HG02981 (cell line): ENCODE measurements around the gene DPY19L1.
"Not testable (repeated sequence)": the region's sequence is repeated elsewhere in the genome, so short reads cannot be mapped to it uniquely, and the experiment has no call there.

Source experiments
- ATAC-seq: cut with Tn5 transposase; IDR thresholded peaks from one replicate; pipeline ENCODE4 v1.9.1; 2021; ENCODE audit warnings: mild to moderate bottlenecking, moderate library complexity; ENCODE audit not compliant: unreplicated experiment

Gene DPY19L1

DNA sequence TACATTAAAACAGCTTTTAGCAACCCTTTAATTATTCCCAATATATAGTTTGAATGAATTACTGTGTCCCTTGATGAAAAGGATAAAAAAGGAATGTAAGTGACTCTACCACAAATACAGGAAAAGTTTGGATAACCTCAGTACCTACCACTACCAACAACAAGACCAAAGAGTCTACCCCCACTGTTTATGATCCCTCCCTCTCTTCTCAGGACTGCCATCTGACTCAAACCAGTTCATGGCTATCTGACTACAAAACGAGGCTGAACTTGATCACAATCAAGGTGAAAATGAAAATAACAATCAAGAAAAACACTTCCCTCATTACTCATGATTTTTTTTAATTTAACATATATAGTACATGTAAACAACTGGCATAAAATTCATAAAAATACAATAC, 108.7 kb downstream of the DPY19L1 start:
- no peak for ATAC-seq

DNA sequence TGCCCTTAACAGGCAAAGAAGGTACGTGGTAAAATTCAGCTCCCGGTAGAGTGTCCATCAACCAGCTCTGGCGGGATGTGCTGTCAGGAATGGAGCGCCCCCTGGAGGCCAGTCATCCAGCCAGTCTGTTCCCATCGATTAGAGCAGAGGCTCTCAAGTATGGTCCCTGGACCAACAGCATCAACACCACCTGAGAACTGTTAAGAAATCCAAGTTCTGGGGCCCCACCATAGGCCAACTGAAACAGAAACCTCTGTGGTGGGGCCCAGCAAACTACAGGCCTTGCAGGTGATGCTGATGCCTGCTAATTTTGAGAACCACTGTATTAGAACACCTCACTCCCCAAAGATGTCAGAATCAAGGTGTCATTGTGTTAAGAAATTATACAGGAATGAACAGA, 109.2 kb downstream of the DPY19L1 start:
- peak; percentile 70 for ATAC-seq

DNA sequence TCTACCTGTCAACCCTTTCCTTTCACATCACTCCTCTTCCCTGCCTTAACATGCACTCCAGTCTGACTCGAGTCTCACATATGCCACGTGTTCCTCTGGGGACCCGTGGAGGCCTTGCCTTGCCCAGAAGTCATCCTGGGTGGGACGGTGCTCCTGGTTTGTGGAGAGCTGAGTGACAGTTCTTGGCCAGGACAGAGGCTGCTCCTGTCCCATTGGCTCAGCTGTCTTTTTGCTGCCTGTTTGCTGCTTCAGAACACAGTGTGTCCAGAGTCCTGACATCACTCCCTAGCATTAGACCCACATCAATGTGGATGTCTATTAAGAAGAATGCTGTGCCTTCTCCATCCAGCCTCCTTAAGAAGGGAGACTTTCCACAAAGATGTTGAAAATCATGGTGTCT, 116.8 kb downstream of the DPY19L1 start:
- not testable (repeated sequence) for ATAC-seq

DNA sequence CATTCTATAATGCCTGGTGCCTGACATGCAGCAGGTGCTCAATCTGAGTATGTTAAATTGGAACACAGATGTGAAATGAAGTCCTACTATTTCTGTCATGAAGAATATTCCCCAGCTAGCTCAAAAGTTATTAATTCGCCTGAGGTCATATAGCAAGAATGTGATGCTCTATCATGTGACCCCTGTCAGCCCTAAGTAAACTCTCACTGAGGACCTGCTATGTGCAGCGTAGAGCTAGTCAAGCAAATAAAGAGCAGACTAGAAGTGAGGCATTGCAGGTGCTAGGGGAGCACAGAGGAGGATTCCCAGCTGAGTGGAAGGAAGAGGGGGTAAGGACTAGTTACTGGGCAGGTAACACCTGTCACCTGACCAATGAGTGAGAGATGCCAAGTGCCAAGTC, 118.2 kb downstream of the DPY19L1 start:
- ATAC-seq = not testable (repeated sequence)

DNA sequence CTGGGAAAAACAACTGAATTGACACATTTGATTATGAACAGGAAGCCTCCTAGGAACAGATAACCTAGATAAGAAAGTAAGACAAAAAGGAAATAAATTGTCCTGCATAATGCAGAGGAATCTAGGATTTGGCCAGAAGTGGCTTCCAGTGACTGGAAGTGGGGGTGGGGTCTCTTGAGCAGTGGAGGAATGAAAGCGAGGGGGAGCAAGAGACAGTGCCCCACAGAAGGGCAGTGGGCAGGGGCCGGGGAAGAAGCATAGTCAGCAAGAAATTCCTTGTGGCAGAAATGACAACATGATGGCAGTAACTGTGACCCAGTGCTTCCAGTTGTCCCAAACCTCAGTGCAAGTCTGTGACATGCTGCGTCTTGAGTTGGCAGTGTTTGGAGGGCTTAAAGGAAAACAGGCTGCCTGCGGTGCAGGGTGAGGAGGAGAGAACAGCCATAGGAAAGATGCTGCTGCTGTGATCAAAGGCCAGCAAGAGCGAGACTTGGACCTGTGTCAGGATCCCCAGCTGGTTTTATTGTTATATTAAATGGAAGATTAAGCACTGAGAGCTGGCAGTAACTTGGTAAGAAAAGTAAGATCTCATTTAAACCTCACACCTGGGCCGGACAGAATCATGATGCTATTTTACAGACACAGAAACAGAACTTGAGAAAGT, 119.0 kb downstream of the DPY19L1 start:
- not testable (repeated sequence) for ATAC-seq

DNA sequence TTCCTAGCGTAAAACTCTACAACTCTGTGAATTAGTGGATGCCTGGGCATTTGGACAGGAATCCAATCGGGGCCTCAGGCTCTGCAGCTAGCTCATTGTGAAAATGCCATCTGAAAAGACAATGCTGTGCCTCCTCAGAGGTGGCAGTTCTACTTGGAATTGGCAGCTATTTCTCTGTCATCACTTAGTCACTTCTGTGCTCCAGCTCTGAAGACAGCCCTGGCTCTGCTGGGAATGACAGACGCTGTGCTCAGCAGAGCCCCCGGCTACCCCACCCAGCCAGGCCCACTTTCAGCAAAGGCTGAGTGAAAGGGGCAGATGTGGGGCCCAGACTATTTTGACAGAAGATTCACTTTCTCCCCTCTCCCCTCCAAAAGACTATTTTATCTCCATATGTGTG, 119.8 kb downstream of the DPY19L1 start:
- ATAC-seq = not testable (repeated sequence)

DNA sequence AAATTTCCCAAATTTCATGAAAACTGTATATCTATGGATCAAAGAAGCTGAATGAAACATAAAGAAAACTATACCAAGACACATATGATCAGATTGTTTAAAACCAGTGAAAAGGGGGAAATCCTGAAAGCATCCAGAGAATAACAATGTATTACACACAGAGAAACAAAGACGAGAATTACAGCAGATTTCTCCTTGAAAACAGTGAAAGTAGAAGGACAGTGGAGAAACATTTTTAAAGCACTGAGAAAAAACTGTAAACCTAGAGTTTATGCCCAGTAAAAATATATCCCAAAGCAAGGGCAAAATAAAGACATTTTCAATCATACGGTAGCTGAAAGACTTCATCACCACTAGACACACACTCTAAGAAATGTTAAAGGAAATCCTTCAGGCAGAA, 121.0 kb downstream of the DPY19L1 start:
- no peak for ATAC-seq

DNA sequence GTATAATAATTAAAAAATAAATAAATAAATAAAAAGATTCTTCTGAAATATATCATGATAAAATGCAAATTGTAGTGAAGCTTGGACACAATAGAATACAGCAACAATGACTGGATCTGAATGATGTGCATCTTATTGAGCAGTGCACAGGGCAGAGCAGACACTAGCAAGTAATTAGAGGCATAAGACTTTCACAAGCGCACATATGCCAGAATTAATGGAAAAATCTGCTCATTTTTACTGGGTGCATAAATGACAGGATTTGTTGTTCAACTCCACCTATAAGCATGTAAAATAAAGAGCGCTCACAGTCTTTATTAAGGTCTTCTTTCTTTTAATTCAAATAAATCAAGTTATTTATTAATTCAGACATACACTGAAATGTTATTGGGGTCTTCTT, 125.0 kb downstream of the DPY19L1 start:
- no peak for ATAC-seq

DNA sequence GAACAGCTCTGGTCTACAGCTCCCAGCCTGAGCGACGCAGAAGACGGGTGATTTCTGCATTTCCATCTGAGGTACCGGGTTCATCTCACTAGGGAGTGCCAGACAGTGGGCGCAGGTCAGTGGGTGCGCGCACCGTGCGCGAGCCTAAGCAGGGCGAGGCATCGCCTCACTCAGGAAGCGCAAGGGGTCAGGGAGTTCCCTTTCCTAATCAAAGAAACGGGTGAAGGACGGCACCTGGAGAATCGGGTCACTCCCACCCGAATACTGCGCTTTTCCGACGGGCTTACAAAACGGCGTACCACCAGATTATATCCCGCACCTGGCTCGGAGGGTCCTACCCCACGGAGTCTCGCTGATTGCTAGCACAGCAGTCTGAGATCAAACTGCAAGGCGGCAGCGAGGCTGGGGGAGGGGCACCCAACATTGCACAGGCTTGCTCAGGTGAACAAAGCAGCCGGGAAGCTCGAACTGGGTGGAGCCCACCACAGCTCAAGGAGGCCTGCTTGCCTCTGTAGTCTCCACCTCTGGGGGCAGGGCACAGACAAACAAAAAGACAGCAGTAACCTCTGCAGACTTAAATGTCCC, 130.9 kb downstream of the DPY19L1 start:
- ATAC-seq = not testable (repeated sequence)

DNA sequence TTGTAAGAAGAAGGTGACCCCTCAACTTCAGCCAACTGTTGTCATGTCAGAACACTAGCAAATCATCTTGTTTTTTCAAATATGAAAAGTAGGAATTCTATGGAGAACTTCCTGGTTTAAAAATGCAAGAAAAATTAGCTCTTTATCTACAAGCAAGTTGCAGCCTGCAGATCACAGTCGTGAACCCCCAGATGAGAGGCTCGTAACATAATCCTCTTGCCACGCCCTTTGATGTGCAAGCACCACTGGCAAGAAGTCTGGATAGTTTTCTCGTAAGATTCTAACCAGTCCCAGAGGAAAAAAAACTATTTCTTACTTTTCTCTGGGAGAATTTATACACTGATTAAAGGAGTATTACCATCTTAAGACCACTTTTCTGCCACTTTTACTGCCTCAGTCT, 132.3 kb downstream of the DPY19L1 start:
- ATAC-seq = no peak

DNA sequence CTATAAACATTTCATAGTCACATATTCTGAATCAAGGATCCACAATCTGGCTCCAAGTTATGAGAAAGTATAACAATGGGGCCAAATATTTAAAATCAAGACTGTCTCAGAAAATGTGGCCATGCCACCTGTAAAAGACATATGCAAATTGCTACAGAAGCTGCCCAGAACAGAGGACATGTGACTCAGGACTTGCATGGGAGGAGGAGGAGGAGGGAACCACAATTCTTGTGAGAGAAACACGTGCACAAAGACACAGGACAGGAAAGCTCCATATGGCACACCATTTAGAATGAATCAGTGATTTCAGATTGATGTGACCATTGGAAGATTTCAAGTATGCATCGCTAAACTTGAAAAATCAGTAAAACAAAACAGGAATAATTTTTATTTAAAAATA, 133.4 kb downstream of the DPY19L1 start:
- ATAC-seq = not testable (repeated sequence)

DNA sequence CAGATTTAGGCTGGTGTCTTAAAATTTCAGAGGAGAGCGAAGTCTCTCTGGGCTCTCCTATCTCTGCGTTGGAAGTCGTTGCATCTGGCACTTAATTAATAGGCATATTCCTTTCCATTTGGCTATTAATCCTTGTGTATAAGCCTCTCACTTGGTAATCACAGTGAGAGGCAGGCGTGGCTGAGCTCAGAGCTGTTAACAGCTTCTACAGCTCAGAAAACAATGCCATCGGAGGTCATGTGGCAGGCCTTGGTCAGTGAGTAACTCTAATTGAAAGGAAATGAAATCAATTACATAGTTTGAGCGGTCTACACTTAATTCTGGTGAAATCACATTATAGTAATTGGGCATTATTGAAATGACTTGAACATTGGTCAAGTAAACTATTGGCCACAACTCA, 135.1 kb downstream of the DPY19L1 start:
- ATAC-seq = no peak

DNA sequence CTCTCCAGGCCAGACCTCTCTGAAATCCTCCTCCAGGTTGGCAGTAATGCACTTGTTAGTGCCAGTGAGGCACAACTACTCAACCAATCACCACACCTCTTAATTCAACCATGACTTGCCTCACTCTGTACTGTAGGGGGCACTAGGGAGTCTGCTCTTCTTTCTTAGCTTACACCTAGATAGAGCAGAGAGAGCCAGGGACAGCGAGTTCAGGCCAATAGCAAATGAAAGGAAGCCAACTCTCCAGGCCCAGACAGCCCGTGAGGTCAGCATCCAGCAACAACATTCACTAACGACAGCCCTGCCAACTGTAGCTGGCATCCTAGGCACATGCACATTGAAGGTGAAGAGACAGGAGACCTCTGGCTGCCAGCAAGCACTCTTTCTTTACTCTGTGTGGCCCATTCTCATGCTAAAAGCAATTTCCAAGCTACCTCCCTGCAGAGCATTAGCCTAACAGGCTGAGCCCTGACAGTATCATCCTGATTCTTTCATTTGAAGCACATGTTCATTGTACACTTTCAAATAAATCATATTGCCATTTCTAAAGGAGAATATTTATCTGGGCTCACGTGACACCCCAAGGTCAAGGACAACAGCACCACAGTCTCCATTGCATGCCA, 136.3 kb downstream of the DPY19L1 start:
- ATAC-seq = peak; percentile 58

DNA sequence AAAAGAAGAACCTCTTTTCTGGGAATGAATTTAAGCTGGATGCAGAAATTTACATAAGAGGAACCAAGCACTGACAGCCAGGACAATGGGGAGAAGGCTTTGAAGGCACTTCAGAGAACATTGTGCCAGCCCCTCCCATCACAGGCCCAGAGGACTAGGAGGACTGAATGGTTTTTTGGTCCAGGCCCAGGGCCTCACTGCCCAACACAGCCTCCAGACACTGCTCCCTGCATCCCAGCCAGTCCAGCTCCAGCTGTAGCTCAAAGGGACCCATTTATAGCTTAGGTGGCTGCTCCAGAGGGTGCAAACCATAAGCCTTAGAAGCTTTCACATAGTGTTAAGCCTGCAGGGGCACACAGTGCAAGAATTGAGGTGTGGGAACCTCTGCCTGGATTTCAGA, 142.1 kb downstream of the DPY19L1 start:
- ATAC-seq = no peak

DNA sequence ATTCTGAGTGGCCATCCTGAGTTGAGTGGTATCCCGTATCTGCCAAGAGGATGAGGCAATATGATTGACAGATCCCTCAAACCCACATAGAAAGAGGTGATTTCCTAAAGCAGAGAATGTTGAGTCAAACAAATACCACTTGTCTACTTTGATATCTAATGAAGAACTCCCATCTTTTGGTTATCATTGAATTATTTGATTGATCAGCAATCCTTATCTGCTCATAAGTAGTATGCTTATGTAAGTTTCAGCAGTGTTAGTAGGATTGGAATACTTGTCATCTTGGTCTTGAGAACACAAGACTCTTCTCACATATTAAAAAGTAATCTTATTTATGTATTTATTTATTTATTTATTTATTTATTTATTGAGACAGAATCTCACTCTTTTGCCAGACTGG, 147.3 kb downstream of the DPY19L1 start:
- no peak for ATAC-seq

DNA sequence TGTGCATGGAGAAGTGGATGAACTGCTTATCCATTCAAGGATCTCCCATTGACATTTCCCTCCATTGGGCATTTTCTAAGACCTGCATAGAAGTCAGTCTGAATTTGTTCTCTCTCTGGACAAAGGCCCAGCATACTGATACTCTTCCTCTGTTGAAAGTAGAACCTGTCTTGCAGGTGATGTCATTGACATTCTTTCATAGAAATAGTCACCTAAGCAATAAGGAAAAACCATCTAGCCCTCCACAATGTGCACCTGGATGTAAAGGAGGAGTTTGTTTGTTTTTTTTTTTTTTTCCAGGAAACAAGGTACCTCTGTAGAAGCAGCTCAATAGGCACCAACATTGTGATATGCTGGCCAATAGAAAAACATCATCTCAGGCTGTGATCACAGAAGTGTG, 150.4 kb downstream of the DPY19L1 start:
- ATAC-seq = no peak

DNA sequence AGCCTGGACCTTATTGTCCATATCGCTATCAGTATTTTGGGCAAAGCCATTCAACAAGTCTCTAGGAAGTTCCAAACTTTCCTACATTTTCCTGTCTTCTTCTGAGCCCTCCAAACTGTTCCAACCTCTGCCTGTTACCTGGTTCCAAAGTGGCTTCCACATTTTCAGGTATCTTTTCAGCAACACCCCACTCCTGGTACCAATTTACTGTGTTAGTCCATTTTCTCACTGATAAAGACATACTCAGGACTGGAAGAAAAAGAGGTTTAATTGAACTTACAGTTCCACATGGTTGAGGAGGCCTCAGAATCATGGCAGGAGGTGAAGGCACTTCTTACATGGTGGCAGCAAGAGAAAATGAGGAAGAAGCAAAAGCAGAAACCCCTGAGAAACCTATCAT, 153.4 kb downstream of the DPY19L1 start:
- not testable (repeated sequence) for ATAC-seq

DNA sequence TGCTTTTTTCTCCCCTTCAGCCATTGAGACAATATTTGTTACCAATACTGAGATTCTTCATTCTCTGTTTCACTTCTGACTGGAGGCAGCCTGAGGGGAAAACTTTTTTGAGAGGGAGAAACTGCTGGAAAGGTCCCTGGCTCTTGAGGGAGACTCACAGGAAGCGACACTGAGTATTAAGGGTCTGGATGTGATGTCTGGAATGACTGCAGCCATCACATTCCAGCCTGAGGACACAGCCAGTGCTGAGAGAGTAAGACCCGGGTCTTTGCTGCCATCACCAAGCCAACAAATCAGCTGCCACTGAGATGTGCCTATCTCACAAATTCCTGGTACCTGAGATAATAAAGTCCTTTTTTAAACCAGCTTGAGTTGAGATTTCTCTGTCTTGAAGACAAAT, 157.4 kb downstream of the DPY19L1 start:
- no peak for ATAC-seq

DNA sequence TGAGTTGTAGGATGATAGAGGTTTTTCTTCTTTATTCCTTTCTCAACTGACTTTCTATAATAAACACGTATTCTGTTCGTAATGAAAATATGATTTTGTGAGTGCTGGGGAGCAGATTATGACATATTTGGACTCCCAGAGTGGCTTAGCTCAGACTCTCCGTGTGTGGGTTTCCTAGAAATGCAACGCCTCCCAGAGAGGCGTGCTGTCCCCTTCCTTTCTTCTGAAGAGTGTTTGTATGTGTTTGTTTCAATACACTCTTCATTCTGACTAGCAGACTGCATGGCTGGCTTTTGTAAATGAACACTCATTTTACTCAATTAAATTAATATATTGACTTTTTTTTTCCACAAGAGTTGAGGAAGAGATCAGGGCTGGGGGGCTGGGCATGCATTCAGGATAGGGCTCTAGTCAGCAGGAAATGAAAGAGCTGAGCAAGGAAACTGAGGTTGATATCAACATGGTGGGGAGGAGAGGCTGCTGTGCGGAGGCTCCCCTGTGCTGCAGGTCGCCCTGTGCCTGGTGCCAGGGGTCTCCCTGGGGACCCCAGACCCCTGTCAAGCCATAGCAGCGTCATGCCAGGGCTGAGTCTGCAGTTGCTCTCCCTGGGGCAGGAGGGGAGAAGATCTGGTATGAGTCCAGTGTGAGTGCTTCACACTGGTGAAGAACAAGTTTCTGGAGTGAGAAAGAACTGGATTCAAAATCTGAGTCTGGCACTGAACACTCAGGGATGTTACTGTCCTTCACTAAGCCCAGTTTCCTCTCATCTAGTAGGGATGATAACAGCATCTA, 158.1 kb downstream of the DPY19L1 start:
- ATAC-seq = not testable (repeated sequence)
